Measurements from ENCODE around the gene LONRF2. TPM values are rescaled to one million over a fixed set of nuclear protein-coding genes. Genes with fewer than 3 reads are reported as not detected.

LONRF2 gene
- polyA plus RNA-seq, 1 experiment: 0.02 TPM

GRCh38 chr2:100235581-100235980 lies 86.7 kb downstream of the LONRF2 start:
- ChIA-PET CTCF (no interaction called here), POLR2A (no interaction called here)
- Histone ChIP-seq H3K27me3 (ENCODE audit: control insufficient read depth, insufficient read depth, low read length) (no peaks in the 10 kb centered on the region), H3K4me3 (ENCODE audit: low read depth, low read length) (no peak overlapping the region), H3K36me3 (ENCODE audit: control insufficient read depth, insufficient read depth, low read length) (no peaks in the 10 kb centered on the region)
- no peak for TF ChIP-seq CTCF (IDR thresholded peaks at IDR 0.05; ENCODE audit: insufficient read depth, low read depth, low read length)
- no peak for DNase-seq (ENCODE audit: low read depth)

- no peak for DNase-seq (ENCODE audit: low read depth)
- no peaks in the 10 kb centered on the region for H3K27me3 ChIP-seq (ENCODE audit: control insufficient read depth, insufficient read depth, low read length)
- CTCF ChIA-PET: no interaction called here
These were observed 87.2 kb downstream of the LONRF2 start for GRCh38 chr2:100235098-100235497.

GRCh38 chr2:100234141-100234540 lies 88.2 kb downstream of the LONRF2 start:
- ChIA-PET POLR2A (no interaction called here), CTCF (no interaction called here)
- TF ChIP-seq CTCF (IDR thresholded peaks at IDR 0.05; ENCODE audit: insufficient read depth, low read depth, low read length): no peak
- no peak for DNase-seq (ENCODE audit: low read depth)
- Histone ChIP-seq H3K4me3 (ENCODE audit: low read depth, low read length) (no peak overlapping the region), H3K36me3 (ENCODE audit: control insufficient read depth, insufficient read depth, low read length) (no peaks in the 10 kb centered on the region), H3K27me3 (ENCODE audit: control insufficient read depth, insufficient read depth, low read length) (no peaks in the 10 kb centered on the region)

More at GRCh38 chr2:100235098-100235497, 87.2 kb downstream of the LONRF2 start:
- TF ChIP-seq CTCF (IDR thresholded peaks at IDR 0.05; ENCODE audit: insufficient read depth, low read depth, low read length): no peak
- no peaks in the 10 kb centered on the region for H3K36me3 ChIP-seq (ENCODE audit: control insufficient read depth, insufficient read depth, low read length)
- no peak overlapping the region for H3K4me3 ChIP-seq (ENCODE audit: low read depth, low read length)
- POLR2A ChIA-PET: no interaction called here

DNA sequence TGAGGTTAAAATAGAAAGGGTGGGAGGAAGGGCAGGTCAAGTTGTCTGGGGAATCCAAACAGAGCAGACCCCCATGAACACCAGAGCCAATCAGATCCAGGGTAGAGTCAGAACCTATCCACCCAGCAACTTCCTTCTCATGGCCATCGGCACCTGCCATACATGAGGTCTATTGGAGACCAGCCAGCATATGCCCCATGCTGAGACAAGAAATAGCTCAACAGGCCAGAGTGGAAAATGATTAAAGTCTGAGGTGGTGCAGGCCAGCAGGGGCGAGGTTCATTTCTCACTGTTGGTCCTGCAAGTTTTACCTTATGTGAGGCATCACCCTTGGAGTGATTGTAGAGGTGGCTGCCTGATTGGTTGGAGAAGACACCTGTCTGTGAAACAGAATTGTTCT lies 89.2 kb downstream of the LONRF2 start:
- DNase-seq (ENCODE audit: low read depth): no peak
- TF ChIP-seq CTCF (IDR thresholded peaks at IDR 0.05; ENCODE audit: insufficient read depth, low read depth, low read length): no peak
- no peaks in the 10 kb centered on the region for H3K36me3 ChIP-seq (ENCODE audit: control insufficient read depth, insufficient read depth, low read length)
- ChIA-PET POLR2A (no interaction called here), CTCF (no interaction called here)
- H3K27me3 ChIP-seq (ENCODE audit: control insufficient read depth, insufficient read depth, low read length): no peaks in the 10 kb centered on the region
- H3K4me3 ChIP-seq (ENCODE audit: low read depth, low read length): no peak overlapping the region

GRCh38 chr2:100230754-100231153 lies 91.5 kb downstream of the LONRF2 start:
- no peak for TF ChIP-seq CTCF (IDR thresholded peaks at IDR 0.05; ENCODE audit: insufficient read depth, low read depth, low read length)
- H3K36me3 ChIP-seq (ENCODE audit: control insufficient read depth, insufficient read depth, low read length): no peaks in the 10 kb centered on the region
- DNase-seq (ENCODE audit: low read depth): no peak
- ChIA-PET POLR2A (no interaction called here), CTCF (no interaction called here)
- H3K4me3 ChIP-seq (ENCODE audit: low read depth, low read length): no peak overlapping the region
- H3K27me3 ChIP-seq (ENCODE audit: control insufficient read depth, insufficient read depth, low read length): no peaks in the 10 kb centered on the region; the same call in 1 of the 2 replicates
